Ramos (cell line): ENCODE measurements around the gene ST7.
"Not testable (repeated sequence)": the region's sequence is repeated elsewhere in the genome, so short reads cannot be mapped to it uniquely, and the experiment has no call there.

Source experiments
- in situ Hi-C: fragments of 300-500 bp; cut with MboI; formaldehyde crosslinking; loops from one replicate; pipeline ENCODE4 v1.14.3; 2022; ENCODE audit warnings: low sequenced_read_pairs; ENCODE audit not compliant: unreplicated experiment

ST7 gene

DNA sequence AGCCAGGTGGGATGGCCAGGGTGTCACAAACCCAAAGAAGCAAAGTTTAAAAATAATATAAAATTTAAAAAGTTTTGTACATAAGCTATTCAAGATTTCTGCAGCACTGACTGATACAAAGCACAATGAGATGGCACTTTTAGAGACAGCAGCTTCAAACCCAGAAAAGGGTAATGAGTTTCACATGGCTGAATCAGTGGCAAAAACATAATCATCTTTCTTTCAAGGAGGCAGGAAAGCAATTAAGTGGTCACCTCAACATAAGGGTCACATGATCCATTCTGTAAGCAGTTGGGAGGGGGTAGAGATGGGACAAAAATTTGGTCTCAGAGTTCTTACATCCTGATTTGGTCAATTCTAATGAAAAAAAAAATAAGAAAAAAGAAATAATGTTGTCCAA lies 17.9 kb downstream of the ST7 start:
- in situ Hi-C loops: not testable (repeated sequence)

GRCh38 chr7:116971869-116972268 lies 18.6 kb downstream of the ST7 start:
- in situ Hi-C loops: no loop called here

GRCh38 chr7:116975024-116975423 lies 21.7 kb downstream of the ST7 start:
- in situ Hi-C loops: not testable (repeated sequence)

DNA sequence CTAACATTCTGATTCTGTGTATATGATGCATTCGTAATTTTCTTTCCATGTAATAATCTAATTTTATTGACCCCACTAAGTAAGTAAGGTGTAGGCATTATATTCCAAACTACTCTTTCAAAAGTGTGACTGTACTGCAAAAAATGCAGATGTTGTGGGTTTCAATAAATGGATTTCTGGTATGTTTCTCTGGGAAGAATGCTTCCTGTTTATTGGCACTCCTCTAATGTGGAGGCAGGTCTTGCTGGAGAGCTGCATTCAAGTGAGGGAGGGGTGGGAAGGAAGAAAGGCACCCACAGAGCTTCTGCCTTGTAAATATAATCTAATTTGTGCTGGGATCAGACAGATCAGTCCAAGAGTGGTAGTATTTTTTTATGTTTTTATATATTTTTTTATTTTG lies 23.9 kb downstream of the ST7 start:
- in situ Hi-C loops: no loop called here

DNA sequence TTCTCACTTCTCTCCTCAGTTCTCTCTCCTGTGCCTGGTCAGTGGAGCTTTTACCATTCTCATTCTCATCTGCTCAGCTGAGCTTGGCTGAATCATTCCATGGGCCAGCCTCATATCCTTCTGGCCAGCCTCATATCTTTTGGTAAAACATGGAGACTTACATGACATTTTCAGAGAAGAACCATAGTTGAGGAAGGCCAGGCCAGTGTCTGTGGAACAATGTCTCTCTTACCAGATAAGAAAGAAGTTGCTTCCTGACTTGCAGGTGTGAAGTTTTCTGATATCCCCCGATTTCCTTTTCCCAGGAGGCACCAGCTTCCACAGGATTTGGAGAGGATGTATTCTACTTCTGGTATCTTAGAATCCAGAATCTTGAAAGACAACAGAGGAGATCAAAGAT lies 24.7 kb downstream of the ST7 start:
- in situ Hi-C loops: no loop called here

GRCh38 chr7:116979430-116979829 lies 26.1 kb downstream of the ST7 start:
- in situ Hi-C loops: no loop called here

DNA sequence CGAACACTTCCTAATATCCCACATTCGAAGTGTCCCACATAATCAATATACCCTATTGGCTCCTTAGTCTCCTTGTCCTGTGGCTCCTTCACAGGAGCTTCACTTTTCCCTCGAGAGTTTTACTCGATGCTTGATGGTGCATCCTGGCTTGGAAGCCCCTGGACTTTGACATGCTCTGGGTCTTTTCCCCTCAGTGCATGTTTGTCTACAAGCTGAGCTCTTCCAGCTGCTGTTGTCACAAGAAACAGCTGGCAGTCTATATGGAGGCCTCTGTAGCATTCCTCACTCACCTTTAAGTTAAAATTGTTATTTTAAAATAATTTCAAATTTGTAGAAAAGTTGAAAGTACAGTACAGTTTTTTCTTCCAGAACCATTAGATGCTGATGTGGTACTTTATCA lies 27.1 kb downstream of the ST7 start:
- in situ Hi-C loops: no loop called here

- in situ Hi-C loops: no loop called here
These were observed 28.6 kb downstream of the ST7 start for GRCh38 chr7:116981939-116982338.

DNA sequence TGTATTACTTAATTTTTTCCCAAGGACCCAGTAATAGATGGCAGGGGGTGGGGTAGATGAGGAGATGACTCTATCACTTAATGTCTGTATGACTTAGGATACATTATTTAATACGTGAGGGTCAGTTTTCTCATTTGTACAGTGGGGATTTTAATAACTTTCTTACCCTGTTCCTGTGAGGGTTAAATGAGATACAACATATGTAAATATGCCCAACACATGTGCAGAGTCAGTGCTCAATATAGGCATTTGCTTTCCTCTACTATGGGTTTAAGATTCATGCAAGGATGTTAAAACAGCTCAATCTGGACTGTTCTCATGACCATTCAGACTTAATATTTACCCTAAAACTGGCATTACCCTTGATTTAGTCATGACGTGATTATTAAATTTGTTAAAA lies 31.2 kb downstream of the ST7 start:
- in situ Hi-C loops: no loop called here

GRCh38 chr7:116984917-116985316 lies 31.6 kb downstream of the ST7 start:
- in situ Hi-C loops: no loop called here

DNA sequence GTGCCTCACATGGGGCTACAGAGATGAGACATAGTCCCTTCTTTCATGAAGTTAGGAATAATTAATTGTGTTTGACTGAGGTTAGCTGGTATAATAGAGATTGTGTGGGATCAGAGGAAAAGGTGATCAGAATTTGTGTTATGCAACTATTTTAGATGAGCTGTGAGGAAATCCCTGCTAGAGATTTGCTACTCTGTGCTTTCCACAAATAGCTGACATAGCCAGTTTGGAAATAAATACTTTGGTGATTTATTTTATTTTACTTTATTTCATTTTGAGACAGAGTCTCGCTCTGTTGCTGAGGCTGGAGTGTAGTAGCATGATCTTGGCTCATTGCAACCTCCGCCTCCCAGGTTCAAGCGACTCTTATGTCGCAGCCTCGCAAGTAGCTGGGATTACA lies 32.3 kb downstream of the ST7 start:
- in situ Hi-C loops: no loop called here

DNA sequence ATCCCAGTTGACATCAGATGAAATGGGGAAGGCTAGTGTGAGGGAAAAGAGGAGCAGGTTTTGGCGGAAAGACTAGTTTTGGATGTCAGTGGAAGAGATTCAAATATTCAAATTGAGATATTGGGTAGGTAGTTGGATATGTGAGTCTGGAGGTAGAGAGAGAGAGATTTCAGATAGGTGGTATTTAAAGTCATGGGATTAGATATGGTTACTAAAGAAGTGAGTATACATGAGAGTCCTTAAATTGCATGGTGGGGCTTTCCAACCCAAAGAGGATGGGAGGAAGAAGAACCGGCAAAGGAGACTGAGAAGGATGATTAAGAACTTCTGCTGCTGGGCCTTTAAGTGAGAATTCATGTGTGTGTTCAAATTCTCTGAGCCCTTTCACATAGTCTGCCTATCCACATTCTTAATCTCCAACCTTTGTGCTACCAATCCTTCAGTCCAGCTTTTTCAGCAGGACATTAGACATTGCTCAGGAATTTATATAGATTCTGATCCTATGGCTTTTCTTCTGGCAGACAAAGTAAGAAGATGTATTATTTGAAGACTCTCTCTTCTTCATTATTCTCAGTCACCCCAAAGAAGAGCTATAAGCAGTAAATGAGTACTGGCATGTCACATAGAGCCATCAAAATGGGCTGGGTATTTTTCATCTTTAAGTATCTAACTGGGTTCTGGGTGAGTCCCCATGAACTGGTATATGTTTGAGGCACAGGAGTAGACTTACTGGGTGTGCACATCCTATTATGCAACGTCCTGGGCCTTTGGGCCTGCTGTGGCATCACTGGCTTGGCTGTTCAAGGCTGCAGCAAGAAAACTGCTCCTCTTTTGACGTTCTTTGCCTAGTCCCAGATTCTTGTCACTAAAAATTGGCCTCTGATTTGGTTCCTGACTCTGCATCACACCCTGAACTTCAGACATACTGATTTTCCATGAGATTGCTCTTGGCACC lies 33.6 kb downstream of the ST7 start:
- in situ Hi-C loops: no loop called here

DNA sequence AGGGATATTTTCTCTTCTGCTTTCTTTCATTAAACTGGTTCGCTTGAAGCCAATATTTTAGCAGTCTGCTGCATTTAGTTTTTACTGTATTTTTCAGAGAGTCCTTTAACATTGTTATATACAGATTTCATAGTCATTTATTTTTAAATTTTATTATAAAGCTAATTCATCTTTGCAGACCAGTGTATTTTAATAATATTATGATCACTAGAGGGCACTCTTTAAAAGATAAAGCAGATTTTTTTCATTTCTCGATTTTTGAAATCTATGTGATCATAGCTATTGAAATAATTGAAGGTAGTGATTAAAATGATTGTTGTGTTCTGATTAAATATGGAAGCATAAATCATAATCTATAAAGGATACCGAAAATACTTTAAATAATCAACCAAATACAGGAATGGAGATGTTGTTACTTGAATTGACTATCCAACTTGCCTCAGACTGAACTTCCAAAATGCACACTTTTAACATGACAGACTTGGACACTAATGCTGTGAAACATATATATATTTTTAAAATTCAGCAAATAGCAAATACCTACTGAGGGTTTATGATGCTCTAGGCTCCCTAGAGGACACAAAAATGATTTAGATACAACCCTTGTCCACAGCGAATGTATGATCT lies 35.2 kb downstream of the ST7 start:
- in situ Hi-C loops: no loop called here

- in situ Hi-C loops: no loop called here
These were observed 36.8 kb downstream of the ST7 start for GRCh38 chr7:116990056-116990455.

- in situ Hi-C loops: no loop called here
These were observed 37.9 kb downstream of the ST7 start for GRCh38 chr7:116991233-116991632.

- in situ Hi-C loops: no loop called here
These were observed 41.3 kb downstream of the ST7 start for GRCh38 chr7:116994611-116995010.

- in situ Hi-C loops: no loop called here
These were observed 44.7 kb downstream of the ST7 start for GRCh38 chr7:116997972-116998371.

GRCh38 chr7:116998567-116999175 lies 45.4 kb downstream of the ST7 start:
- in situ Hi-C loops: no loop called here

DNA sequence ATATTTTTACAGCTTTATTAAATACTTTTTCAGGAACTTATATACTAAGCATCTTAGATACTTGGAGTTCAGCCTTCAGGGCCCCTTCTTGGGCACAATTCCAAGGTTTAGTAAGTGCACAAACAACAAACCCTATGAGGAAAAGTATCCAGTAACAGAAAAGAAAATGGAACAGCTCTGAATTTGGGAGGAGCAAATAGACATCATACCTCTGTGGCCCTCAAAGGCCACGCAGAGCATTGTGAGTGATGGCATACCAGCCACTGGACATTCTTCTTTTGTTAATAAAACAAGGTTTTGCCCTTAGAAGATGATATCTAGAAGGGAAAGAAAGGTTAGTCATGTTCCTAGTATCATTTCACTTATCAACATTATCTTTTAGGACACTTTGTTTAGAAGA lies 46.0 kb downstream of the ST7 start:
- in situ Hi-C loops: no loop called here

DNA sequence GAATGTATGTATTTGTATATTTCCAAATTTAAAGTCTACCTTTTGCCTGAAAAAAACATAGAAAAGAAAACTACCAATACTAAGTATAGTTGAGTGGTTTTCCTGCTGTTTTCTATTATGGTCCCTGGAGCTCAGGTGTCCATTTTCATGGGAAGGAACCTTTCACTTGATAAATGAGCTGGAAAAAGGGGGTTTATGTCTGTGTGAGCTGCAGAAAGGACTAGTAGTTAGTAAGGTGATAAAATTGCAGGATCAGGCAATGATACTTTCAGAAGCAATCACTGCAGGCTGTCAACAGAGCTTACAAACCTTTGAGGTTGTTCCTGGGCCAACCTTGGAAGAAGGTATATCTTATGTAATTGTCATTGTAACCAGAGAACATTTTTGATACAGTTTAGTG lies 48.0 kb downstream of the ST7 start:
- in situ Hi-C loops: no loop called here

- in situ Hi-C loops: no loop called here
These were observed 51.6 kb downstream of the ST7 start for GRCh38 chr7:117004899-117005298.
